ENCODE results near the gene GRIK5. TPM values are rescaled to one million over a fixed set of nuclear protein-coding genes. Genes with fewer than 3 reads are reported as not detected.
"Not testable (repeated sequence)": the region's sequence is repeated elsewhere in the genome, so short reads cannot be mapped to it uniquely, and the experiment has no call there.

GRIK5 gene
- total RNA-seq, 2 experiments from 2014 or later, result 0.58 to 0.74 TPM

DNA sequence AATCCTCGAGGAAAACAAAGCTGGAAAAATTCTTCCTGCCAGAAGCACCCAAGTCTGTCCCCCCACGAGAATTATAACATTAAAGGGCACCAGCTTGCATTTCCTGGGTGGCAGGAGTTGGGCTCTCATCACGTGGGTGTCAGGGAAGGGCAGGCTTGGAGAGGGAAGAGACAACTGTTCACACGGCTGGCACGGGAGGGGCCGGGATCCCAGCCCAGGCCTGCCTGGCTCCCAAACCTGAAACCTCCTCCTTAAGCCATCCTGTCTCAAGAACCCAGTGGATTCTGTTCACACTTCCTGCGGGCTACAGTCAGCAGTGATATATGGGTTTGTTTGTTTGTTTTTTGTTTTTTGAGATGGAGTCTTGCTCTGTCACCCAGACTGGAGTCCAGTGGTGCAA lies 12.2 kb downstream of the GRIK5 start:
- H3K9me3 Mint-ChIP-seq, result no peaks in the 10 kb centered on the region
- H3K36me3 Mint-ChIP-seq, result no peaks in the 10 kb centered on the region
- no peak overlapping the region for H3K27ac Mint-ChIP-seq
- no peak overlapping the region for H3K4me3 Mint-ChIP-seq
- H3K4me1 Mint-ChIP-seq, result no peaks in the 10 kb centered on the region
- DNase-seq, result no peak
- no peaks in the 10 kb centered on the region for H3K27me3 Mint-ChIP-seq

DNA sequence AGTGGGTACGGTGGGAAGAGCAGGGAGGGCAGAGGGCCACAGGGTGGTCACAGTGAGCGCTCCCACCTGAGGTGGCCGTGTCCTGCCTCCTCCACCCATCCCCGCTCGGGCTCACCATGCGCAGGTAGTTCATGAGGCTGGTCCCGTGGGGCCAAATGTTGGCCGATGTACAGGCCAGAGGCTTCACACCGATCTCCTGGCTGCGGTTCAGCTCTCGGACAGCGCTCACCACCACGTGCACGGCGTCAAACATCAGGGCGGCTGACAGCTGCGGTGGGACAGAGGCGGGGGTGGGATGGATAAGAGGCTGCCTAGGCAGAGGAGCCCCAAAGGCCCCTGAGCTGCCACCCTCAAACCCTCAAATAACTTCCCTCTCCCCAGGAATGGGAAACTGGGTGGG lies 15.8 kb downstream of the GRIK5 start:
- no peaks in the 10 kb centered on the region for H3K9me3 Mint-ChIP-seq
- H3K27ac Mint-ChIP-seq, result no peak overlapping the region
- H3K27me3 Mint-ChIP-seq, result no peaks in the 10 kb centered on the region
- DNase-seq, result no peak
- H3K4me1 Mint-ChIP-seq, result peaks cover 6% of the 10 kb centered on the region
- H3K36me3 Mint-ChIP-seq, result no peaks in the 10 kb centered on the region
- H3K4me3 Mint-ChIP-seq, result no peak overlapping the region

DNA sequence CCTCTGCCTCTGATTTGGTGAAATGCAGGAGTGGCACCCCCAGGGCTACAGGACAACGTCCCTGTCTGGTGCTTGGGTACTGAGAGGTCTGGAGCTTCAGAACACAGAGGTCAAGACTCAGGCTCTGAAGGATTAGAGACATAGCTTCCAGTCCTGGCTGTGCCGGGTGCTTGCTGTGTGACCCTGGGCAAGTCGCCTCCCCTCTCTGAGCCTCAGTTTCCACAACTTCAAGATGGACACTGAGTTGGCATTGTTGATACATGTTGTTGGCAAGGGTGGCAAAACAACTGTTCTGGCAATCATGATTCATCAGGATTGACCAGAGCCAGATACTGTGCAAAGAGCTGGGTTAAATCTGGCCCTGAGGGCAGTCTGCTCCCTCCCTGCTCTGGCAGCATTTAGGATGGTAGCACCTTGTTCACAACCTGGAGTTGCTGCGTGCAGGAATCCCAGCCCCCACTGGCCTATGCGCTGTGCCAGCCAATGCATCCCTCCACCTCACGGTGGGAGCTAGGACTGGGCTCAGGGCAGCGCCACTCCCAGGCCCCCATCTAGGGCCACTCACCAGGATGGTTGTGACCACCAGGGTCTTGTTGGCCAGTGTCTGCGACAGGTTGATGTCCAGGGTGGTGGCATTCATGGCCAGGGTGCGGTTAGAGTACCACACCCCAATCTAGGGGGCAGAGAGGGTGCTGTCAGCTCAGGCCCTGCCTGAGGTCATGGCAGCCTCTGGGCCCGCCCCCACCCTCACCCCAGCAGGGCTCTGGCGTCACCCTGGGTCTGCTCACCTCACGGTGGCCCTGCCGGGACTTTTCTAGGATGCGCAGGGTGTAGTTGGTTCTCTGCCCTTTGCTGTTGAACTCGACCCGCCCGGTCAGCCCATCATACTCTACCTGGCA lies 16.7 kb downstream of the GRIK5 start:
- H3K27ac Mint-ChIP-seq, result no peak overlapping the region
- DNase-seq, result no peak
- H3K36me3 Mint-ChIP-seq, result no peaks in the 10 kb centered on the region
- H3K27me3 Mint-ChIP-seq, result no peaks in the 10 kb centered on the region
- no peaks in the 10 kb centered on the region for H3K9me3 Mint-ChIP-seq
- peaks cover 8% of the 10 kb centered on the region for H3K4me1 Mint-ChIP-seq
- no peak overlapping the region for H3K4me3 Mint-ChIP-seq

DNA sequence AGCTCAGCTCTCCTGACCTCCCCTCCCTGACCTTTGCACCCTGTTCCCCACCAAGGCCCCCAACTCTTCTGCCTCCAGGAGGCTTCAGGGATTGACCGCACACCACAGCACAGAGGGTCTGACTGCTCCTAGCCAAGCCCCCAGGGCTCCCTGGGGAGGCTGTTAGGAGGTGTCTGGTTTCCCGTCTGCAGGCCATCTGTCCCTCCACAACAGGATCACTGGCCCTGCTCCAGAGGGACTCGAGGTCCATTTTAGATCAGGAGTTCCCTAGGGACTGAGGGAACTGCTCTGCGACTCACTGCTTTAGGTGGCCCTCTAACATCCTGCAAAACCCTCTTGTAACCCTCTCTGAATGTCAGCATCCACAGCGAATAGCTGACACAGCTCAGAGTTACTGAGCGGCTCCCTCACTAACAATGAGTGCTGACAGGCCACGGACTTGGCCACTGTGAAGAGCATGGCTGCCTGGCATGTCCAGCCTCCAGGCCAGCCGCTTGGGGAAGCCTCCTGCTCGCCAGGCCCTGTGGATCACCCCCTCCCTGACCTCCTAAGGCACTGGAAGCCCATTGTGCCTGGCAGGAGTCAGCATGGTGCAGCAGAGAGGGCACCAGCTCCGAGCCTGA lies 17.7 kb downstream of the GRIK5 start:
- no peaks in the 10 kb centered on the region for H3K9me3 Mint-ChIP-seq
- H3K27ac Mint-ChIP-seq, result no peak overlapping the region
- H3K27me3 Mint-ChIP-seq, result no peaks in the 10 kb centered on the region
- H3K4me1 Mint-ChIP-seq, result peaks cover 8% of the 10 kb centered on the region
- no peak overlapping the region for H3K4me3 Mint-ChIP-seq
- no peaks in the 10 kb centered on the region for H3K36me3 Mint-ChIP-seq
- no peak for DNase-seq

DNA sequence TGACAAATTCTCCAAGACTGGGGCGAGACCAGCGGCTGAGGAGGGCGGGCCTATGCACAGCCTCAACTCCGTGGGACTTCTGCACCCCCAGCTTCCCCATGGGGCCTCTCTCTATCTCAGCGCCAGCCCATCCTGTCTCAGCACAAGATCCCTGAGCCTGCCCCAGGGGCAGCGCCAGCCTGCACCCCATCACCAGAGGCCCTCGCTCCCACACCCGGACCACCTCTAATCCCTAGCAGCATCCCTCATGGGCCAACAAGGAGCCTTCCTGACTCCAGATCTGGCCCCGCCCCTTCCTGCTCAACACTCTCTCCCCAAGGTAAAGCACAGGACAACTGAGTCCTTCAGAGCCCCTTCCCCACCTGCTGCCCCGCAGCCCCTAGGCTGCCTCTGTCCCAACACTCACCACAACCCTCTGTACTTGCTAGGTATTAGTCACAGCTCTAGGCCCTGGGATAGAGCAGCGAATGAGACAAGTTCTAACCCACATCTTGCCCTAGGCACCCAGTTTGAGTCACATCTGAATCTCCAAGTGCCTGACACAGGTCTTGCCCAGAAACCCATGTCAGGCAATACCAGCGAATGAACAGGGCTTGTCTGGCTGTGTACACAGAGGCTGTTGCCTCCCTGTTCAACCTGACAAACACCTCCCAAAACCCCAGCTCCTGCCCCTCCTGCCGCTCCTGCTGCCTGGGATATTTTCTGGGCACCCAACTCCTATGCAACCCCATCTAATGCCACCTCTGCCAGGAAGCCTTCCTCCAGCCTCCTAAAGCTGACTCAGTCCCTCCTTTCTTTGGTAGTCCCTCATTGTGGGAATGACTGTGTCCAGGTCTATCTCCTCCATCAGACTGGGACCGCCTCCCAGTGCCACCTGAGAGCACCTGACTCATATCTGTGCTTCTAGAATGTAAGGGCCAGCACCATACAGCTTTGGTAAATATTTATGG lies 18.6 kb downstream of the GRIK5 start:
- no peaks in the 10 kb centered on the region for H3K36me3 Mint-ChIP-seq
- H3K9me3 Mint-ChIP-seq, result no peaks in the 10 kb centered on the region
- H3K4me1 Mint-ChIP-seq, result peaks cover 8% of the 10 kb centered on the region
- H3K4me3 Mint-ChIP-seq, result no peak overlapping the region
- DNase-seq, result no peak
- no peaks in the 10 kb centered on the region for H3K27me3 Mint-ChIP-seq
- H3K27ac Mint-ChIP-seq, result no peak overlapping the region

DNA sequence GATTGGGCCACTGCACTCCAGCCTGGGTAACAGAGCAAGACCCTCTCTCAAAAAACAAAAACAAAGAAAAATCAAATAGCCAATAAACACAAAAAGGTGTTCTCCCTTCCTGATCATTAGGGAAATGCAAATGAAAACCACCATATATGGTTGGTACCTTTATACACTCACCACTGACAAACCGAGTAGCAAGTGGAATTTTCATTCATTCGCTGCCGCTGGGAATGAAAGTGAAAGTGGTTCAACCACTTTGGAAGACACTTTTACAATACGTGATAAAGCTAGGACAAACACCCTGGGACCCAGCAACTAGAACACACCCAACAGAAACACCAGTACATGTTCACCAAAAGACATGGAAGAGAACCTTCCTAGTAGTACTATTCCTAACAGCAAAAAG lies 21.0 kb downstream of the GRIK5 start:
- Mint-ChIP-seq H3K4me1 (peaks cover 8% of the 10 kb centered on the region), H3K9me3 (no peaks in the 10 kb centered on the region), H3K4me3 (peak overlapping the region; percentile 16), H3K36me3 (no peaks in the 10 kb centered on the region), H3K27me3 (no peaks in the 10 kb centered on the region), H3K27ac (no peak overlapping the region)
- no peak for DNase-seq

DNA sequence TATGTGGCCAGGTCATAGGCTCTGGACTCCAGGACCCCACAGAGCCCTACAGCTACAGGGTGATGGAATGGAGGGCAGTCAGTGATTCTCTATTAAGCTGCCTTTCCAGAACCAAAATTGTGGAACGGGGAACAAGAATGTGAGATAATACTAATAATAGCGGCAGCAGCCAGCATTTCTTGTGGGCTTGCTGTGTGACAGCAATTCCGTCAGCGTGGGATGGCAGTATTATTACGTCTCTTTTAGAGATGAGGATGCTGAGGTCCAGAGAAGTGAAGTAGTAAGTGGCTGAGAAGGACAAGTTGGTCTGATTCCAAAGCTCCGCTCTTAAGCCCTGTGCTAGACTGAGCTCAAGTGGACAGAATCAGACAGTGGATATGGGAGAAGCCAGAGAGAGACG lies 24.4 kb downstream of the GRIK5 start:
- Mint-ChIP-seq H3K4me3 (no peak overlapping the region), H3K27me3 (no peaks in the 10 kb centered on the region), H3K4me1 (peaks cover 5% of the 10 kb centered on the region), H3K27ac (no peak overlapping the region), H3K9me3 (no peaks in the 10 kb centered on the region), H3K36me3 (no peaks in the 10 kb centered on the region)
- no peak for DNase-seq

DNA sequence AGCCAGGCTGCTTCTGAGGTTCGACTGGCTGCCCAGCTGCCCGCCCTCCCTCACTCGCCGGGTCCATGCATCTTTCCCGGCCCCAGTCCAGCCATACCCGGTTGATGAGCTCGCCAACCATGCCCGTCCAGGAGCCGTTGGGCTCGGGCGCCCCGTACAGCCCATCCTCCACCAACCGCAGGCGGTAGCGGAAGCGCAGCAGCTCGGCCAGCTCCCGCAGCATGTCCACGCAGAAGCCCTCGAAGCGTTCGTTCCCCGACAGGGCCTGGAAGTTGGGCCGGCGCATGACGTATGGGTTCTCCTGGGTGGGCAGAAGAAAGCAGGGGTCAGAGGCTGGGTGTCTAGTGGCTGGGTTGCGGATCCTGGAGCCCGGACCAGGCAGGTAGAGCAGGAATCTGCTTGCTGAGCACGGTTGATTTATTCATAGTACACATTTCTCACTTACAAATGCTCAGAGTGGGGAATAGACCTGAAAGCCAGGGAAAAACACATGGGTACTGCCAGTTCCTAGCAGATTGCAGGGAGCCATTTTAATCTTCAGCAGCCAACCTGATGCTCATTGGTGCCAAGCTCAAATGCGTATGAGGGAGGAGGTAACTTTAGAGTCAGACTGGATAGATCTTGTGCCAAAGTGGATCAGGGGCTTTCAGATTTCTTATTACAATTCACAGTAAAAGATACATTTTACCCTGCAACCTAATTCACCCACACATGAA lies 27.4 kb downstream of the GRIK5 start:
- Mint-ChIP-seq H3K4me3 (no peak overlapping the region), H3K27me3 (no peaks in the 10 kb centered on the region), H3K9me3 (no peaks in the 10 kb centered on the region), H3K27ac (no peak overlapping the region), H3K36me3 (no peaks in the 10 kb centered on the region), H3K4me1 (no peaks in the 10 kb centered on the region)
- no peak for DNase-seq

DNA sequence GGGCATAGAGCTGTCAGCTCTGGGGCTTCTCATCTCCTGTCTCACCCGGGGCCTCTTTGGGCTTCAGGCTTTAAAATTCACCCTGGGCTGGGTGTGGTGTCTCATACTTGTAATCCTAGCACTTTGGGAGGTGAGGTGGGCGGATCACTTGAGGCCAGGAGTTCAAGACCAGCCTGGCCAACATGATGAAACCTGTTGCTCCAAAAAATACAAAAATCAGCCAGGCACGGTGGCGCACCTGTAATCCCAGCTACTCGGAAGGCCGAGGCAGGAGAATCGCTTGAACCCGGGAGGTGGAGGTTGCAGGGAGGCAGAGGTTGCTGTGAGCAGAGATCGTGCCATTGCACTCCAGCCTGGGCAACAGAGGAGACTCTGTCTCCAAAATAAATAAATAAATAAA lies 29.5 kb downstream of the GRIK5 start:
- not testable (repeated sequence) for H3K27me3 Mint-ChIP-seq, H3K4me3 Mint-ChIP-seq, H3K36me3 Mint-ChIP-seq, H3K4me1 Mint-ChIP-seq, H3K27ac Mint-ChIP-seq, DNase-seq, H3K9me3 Mint-ChIP-seq

DNA sequence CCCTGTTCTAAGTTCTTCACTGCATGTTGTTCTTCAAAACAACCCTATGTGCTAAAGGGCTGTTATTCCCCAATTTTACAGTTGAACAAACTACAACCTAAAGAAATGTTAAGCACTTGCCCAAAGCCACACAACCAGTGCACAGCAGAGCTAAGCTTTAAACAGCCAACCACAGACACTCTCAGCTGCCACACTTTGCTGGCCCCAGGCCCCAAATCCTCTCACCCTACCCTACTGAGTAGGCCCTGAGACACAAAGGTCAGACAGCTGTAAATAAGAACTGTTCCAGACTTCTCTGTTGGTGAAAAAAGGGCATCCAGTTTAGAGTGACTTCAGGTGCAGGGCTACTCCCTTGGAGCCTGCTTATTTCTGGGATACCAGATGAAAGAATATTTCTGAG lies 30.0 kb downstream of the GRIK5 start:
- DNase-seq, result no peak
- no peak overlapping the region for H3K4me3 Mint-ChIP-seq

DNA sequence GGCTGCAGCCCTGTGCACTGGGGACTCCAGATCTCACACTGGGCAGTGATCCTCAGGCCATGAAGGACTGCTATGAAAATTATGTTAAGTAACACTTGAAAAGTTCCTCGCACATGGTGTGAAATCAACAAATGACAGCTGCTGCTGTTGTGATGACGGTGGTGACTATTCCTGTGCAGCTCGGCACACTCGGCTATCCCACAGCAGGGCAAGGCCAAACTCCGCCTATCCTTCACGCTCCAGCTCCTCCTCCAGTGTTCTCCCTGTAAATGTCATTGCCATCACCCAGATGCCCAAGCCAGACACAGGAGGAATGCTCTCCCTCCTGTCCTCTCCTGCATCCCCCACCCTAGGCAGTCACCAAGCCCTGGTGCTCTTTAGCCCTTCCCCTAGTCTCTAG lies 31.3 kb downstream of the GRIK5 start:
- Mint-ChIP-seq H3K4me3 (no peak overlapping the region), H3K36me3 (no peaks in the 10 kb centered on the region), H3K9me3 (no peaks in the 10 kb centered on the region), H3K27me3 (peaks cover 4% of the 10 kb centered on the region), H3K4me1 (no peaks in the 10 kb centered on the region), H3K27ac (no peak overlapping the region)
- DNase-seq, result no peak

More for the DNA sequence above, 30.0 kb downstream of the GRIK5 start:
- Mint-ChIP-seq H3K27me3 (no peaks in the 10 kb centered on the region), H3K9me3 (no peaks in the 10 kb centered on the region), H3K4me1 (no peaks in the 10 kb centered on the region), H3K36me3 (no peaks in the 10 kb centered on the region), H3K27ac (no peak overlapping the region)

DNA sequence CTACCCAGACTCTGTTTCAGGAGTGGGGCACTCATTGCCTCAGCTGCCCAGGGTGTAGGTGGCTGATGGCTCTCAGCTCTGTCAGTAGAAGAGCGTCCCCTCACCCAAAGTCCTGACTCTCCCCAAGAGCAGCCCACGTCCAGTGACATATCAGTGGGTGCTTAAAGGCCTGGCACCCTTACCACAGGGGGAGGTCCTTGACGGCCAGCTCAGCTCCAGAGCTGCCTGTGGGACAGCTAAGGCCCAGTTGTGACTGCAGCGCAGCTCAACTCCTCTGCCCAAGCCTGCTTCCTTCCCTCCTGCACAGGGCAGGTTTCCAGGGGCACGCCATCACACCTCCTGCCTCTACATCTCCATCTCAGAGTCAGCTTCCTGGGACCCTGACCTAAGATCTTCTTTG lies 32.4 kb downstream of the GRIK5 start:
- no peak for DNase-seq
- peaks cover 4% of the 10 kb centered on the region for H3K27me3 Mint-ChIP-seq
- H3K36me3 Mint-ChIP-seq, result no peaks in the 10 kb centered on the region
- no peaks in the 10 kb centered on the region for H3K9me3 Mint-ChIP-seq
- H3K27ac Mint-ChIP-seq, result no peak overlapping the region
- no peaks in the 10 kb centered on the region for H3K4me1 Mint-ChIP-seq
- no peak overlapping the region for H3K4me3 Mint-ChIP-seq

DNA sequence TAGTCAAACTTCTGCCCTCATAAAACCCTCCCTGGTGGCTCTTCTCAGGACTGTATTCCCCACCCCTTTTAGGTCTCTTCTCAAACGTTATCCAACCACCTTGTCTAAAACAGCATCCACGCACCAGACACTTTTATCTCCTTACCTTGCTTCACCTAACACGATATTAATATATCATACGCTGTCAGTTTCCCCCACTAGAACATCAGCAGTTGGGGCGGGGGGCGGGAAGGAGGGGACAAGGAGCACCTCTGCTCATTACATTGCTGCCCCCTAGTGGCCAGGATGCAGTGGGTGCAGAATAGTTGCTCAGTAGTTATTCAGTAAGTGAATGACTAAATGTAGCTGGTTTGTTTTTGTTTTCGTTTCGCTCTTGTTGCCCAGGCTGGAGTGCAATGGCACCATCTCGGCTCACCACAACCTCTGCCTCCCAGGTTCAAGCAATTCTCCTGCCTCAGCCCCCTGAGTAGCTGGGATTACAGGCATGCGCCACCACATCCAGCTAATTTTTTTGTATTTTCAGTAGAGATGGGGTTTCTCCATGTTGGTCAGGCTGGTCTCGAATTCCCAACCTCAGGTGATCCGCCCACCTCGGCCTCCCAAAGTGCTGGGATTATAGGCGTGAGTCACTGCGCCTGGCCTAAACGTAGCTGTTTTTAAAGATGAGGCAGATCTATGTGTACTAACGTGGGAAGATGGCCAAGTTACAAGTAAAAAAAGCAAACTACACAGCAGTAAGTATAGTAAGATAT lies 35.2 kb downstream of the GRIK5 start:
- not testable (repeated sequence) for H3K9me3 Mint-ChIP-seq, H3K27me3 Mint-ChIP-seq, H3K4me1 Mint-ChIP-seq, H3K4me3 Mint-ChIP-seq, H3K27ac Mint-ChIP-seq, H3K36me3 Mint-ChIP-seq
- peak; percentile 66 for DNase-seq

DNA sequence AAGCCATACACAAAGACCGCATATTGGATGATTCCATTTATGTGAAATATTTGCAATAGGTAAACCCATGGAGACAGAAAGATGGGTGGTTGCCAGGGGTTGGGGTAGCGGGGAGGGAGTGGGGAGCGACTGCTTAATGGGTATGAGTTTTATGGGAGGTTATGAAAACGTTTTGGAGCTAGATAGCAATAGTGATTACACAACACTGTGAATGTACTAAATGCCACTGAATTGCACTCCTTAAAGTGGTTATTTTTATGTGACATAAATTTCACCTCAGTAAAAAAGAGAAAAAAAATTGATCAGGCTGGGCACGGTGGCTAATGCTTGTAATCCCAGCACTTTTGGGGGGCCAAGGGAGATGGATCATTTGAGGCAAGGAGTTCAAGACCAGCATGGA lies 36.6 kb downstream of the GRIK5 start:
- Mint-ChIP-seq H3K4me1 (no peaks in the 10 kb centered on the region), H3K4me3 (no peak overlapping the region), H3K27ac (no peak overlapping the region), H3K9me3 (no peaks in the 10 kb centered on the region), H3K36me3 (no peaks in the 10 kb centered on the region), H3K27me3 (peaks cover 12% of the 10 kb centered on the region)
- no peak for DNase-seq
